ENCODE measurements around the gene TBC1D1.

Gene TBC1D1

DNA sequence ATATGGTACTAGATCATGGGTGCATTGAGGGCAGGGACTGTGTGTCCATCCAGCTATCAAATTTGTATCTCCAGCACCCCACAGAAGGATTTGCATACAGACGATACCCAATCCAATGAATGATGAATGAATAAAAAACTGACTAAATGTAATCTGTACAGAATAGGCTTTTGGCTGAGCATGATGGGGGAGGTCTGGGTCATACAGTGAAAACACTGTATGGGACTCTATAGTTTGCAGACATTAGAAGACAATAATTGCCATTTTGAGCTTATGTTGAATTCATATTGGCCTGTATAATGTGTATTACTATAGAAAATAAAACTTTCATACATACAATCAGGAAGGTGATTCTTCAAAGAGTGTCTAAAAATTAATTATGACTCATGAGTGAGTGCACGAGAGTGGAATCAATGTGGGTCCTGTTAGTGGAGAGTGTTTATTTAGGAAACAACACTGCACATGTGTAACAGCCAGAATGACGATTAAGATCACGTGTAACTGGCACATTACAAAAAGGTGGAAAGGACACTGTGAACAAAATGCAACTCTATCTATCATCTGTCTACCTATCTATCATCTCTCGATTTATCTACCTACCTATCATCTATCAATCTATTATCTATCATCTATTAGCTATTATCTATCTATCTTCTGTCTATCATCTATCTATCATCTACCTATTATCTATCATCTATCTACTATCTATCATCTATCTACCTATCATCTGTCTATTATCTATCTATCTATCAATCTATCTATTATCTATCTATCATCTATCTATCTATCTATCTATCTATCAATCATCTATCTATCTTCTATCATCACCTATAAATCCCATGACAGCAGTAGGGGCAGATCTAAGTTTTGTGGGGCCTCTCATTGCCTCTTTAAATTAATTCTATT, 270.6 kb downstream of the TBC1D1 start:
- Histone ChIP-seq H3K4me1 (ENCODE audit: control insufficient read depth, insufficient read depth, low read length) (peaks cover 3% of the 10 kb centered on the region; the same call in 1 of the 2 replicates), H3K4me3 (ENCODE audit: low read depth, low read length) (no peak overlapping the region), H3K27ac (ENCODE audit: extremely low read depth, low read depth, low read length) (no peak overlapping the region), H3K9me3 (ENCODE audit: control insufficient read depth, insufficient read depth, low read depth, low read length) (no peaks in the 10 kb centered on the region), H3K36me3 (ENCODE audit: control insufficient read depth in 2 of 2, insufficient read depth in 1 of 2, low read length in 2 of 2) (no peaks in the 10 kb centered on the region)
- CTCF ChIA-PET, result interaction anchor here (0.6 to 1.0 kb wide), 4 partner anchors 16 to 1168 kb away, joined by 3 to 4 read pairs (median 3); partner anchors contain the start of gene TLR10
- POLR2A ChIA-PET, result no interaction called here
- TF ChIP-seq ZNF658 (tag by site-specific recombination; IDR thresholded peaks at IDR 0.05) (no peak), ZNF266 (tag by site-specific recombination; IDR thresholded peaks at IDR 0.05; ENCODE audit: low read depth) (no peak), ZNF416 (tag by site-specific recombination; IDR thresholded peaks at IDR 0.05) (no peak), KLF9 (tag by site-specific recombination; IDR thresholded peaks at IDR 0.05; ENCODE audit: low read depth) (no peak), ZNF623 (tag by site-specific recombination; IDR thresholded peaks at IDR 0.05) (no peak), ZNF514 (tag by site-specific recombination; IDR thresholded peaks at IDR 0.05) (no peak), ZNF335 (tag by site-specific recombination; conservative IDR thresholded peaks at IDR 0.05) (0 out of 2 replicates have a peak, but pooled peaks have one; percentile 5), FEZF1 (tag by site-specific recombination; IDR thresholded peaks at IDR 0.05) (no peak), ZNF791 (tag by site-specific recombination; IDR thresholded peaks at IDR 0.05) (no peak), ZNF223 (tag by site-specific recombination; IDR thresholded peaks at IDR 0.05) (no peak), ZNF501 (tag by site-specific recombination; IDR thresholded peaks at IDR 0.05) (no peak), ZNF350 (tag by site-specific recombination; IDR thresholded peaks at IDR 0.05) (no peak), ZNF366 (tag by site-specific recombination; conservative IDR thresholded peaks at IDR 0.05) (peak; percentile 47), ZNF548 (tag by site-specific recombination; IDR thresholded peaks at IDR 0.05) (no peak), ZNF621 (tag by site-specific recombination; IDR thresholded peaks at IDR 0.05) (no peak), ZNF558 (tag by site-specific recombination; IDR thresholded peaks at IDR 0.05) (peak; percentile 74; the same call in 1 of the 2 replicates), ZBTB21 (tag by site-specific recombination; IDR thresholded peaks at IDR 0.05) (no peak; the same call in 1 of the 2 replicates), ZEB2 (tag by site-specific recombination; IDR thresholded peaks at IDR 0.05) (peak; percentile 9; the same call in 1 of the 2 replicates), ZXDB (tag by site-specific recombination; IDR thresholded peaks at IDR 0.05) (no peak), ZNF2 (tag by site-specific recombination; IDR thresholded peaks at IDR 0.05) (no peak), ZFHX2 (tag by site-specific recombination; conservative IDR thresholded peaks at IDR 0.05) (no peak), ZNF600 (tag by site-specific recombination; IDR thresholded peaks at IDR 0.05) (no peak), ZNF202 (tag by site-specific recombination; IDR thresholded peaks at IDR 0.05; ENCODE audit: borderline replicate concordance) (no peak), EGR2 (tag by site-specific recombination; IDR thresholded peaks at IDR 0.05; ENCODE audit: low read depth) (no peak), ZNF544 (tag by site-specific recombination; IDR thresholded peaks at IDR 0.05) (no peak)
- TF ChIP-seq, protein P1, sequence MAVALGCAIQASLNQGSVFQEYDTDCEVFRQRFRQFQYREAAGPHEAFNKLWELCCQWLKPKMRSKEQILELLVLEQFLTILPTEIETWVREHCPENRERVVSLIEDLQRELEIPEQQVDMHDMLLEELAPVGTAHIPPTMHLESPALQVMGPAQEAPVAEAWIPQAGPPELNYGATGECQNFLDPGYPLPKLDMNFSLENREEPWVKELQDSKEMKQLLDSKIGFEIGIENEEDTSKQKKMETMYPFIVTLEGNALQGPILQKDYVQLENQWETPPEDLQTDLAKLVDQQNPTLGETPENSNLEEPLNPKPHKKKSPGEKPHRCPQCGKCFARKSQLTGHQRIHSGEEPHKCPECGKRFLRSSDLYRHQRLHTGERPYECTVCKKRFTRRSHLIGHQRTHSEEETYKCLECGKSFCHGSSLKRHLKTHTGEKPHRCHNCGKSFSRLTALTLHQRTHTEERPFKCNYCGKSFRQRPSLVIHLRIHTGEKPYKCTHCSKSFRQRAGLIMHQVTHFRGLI (tag by site-specific recombination; IDR thresholded peaks at IDR 0.05), result no peak
- TF ChIP-seq, protein P2, sequence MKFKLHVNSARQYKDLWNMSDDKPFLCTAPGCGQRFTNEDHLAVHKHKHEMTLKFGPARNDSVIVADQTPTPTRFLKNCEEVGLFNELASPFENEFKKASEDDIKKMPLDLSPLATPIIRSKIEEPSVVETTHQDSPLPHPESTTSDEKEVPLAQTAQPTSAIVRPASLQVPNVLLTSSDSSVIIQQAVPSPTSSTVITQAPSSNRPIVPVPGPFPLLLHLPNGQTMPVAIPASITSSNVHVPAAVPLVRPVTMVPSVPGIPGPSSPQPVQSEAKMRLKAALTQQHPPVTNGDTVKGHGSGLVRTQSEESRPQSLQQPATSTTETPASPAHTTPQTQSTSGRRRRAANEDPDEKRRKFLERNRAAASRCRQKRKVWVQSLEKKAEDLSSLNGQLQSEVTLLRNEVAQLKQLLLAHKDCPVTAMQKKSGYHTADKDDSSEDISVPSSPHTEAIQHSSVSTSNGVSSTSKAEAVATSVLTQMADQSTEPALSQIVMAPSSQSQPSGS (tag by site-specific recombination; IDR thresholded peaks at IDR 0.05; ENCODE audit: low read depth), result no peak
- TF ChIP-seq, protein P3, sequence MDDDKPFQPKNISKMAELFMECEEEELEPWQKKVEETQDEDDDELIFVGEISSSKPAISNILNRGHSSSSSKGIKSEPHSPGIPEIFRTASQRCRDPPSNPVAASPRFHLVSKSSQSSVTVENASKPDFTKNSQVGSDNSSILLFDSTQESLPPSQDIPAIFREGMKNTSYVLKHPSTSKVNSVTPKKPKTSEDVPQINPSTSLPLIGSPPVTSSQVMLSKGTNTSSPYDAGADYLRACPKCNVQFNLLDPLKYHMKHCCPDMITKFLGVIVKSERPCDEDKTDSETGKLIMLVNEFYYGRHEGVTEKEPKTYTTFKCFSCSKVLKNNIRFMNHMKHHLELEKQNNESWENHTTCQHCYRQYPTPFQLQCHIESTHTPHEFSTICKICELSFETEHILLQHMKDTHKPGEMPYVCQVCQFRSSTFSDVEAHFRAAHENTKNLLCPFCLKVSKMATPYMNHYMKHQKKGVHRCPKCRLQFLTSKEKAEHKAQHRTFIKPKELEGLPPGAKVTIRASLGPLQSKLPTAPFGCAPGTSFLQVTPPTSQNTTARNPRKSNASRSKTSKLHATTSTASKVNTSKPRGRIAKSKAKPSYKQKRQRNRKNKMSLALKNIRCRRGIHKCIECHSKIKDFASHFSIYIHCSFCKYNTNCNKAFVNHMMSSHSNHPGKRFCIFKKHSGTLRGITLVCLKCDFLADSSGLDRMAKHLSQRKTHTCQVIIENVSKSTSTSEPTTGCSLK (tag by site-specific recombination; IDR thresholded peaks at IDR 0.05), result no peak
- TF ChIP-seq, protein P4, sequence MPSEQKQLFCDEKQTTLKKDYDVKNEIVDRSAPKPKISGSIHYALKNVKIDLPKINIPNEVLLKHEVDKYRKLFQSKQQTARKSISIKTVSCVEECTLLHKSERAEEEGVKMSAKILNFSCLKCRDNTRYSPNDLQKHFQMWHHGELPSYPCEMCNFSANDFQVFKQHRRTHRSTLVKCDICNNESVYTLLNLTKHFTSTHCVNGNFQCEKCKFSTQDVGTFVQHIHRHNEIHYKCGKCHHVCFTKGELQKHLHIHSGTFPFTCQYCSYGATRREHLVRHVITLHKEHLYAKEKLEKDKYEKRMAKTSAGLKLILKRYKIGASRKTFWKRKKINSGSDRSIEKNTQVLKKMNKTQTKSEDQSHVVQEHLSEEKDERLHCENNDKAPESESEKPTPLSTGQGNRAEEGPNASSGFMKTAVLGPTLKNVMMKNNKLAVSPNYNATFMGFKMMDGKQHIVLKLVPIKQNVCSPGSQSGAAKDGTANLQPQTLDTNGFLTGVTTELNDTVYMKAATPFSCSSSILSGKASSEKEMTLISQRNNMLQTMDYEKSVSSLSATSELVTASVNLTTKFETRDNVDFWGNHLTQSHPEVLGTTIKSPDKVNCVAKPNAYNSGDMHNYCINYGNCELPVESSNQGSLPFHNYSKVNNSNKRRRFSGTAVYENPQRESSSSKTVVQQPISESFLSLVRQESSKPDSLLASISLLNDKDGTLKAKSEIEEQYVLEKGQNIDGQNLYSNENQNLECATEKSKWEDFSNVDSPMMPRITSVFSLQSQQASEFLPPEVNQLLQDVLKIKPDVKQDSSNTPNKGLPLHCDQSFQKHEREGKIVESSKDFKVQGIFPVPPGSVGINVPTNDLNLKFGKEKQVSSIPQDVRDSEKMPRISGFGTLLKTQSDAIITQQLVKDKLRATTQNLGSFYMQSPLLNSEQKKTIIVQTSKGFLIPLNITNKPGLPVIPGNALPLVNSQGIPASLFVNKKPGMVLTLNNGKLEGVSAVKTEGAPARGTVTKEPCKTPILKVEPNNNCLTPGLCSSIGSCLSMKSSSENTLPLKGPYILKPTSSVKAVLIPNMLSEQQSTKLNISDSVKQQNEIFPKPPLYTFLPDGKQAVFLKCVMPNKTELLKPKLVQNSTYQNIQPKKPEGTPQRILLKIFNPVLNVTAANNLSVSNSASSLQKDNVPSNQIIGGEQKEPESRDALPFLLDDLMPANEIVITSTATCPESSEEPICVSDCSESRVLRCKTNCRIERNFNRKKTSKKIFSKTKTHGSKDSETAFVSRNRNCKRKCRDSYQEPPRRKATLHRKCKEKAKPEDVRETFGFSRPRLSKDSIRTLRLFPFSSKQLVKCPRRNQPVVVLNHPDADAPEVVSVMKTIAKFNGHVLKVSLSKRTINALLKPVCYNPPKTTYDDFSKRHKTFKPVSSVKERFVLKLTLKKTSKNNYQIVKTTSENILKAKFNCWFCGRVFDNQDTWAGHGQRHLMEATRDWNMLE (tag by site-specific recombination; conservative IDR thresholded peaks at IDR 0.05; ENCODE audit: low read depth), result no peak
